Bone marrow (tissue), 2 donors: ENCODE data around the gene MRPL50.

Experiments used
- DNase-seq, 2 donors: peaks; one replicate each; lab custom pipeline; 2025; lab: John Stamatoyannopoulos, UW

Gene MRPL50

DNA sequence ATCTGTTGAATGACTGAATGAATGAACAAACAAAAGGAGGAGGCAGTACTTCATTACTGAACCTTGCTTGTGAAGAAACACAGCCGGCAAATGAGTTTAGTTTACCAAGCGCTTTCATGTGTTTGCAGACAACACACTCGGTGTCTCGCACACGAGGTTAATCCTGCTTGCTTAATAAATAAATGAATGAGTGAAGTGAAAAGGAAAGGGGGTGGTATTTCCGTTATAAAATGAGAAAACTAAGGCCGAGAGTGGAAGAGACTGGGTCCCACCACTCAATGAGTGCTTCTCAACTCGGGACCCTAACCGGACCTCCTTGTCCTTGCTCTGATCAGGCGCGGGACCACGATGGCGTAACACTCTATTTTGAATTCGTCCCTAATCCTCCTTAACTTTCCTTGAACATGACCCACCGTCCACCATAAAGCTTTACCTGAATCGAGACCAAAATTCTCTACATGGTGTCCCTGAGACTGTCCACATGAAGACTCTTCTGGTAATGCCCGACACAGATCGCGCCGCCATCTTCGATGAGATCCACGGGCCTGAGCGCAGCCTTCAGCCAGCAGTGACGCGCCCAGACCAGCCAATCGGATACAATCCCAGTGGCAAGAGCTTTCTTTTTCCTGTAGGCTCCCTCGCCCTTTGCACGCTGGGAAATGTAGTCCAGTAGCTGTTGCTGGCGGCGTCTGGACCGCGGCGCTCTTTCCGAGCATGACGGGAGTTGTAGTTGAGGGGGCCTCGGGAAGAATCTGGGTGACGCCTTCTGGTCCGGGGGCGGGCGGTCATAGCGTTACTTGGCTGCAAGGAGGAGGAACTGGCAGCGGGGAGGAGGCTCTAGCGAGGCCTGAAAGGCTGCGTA is at the start of gene MRPL50, which contains the start of gene ZNF189:
TSS of gene MRPL50 (minus strand) at position 551 of the 862 bp plus-strand sequence. CDS start at position 525, 26 bp downstream.
TSS of gene ZNF189 (plus strand) at position 784 of the 862 bp plus-strand sequence. CDS start 306 bp downstream, outside the sequence.
- peak; percentile 96 to 99 for DNase-seq

DNA sequence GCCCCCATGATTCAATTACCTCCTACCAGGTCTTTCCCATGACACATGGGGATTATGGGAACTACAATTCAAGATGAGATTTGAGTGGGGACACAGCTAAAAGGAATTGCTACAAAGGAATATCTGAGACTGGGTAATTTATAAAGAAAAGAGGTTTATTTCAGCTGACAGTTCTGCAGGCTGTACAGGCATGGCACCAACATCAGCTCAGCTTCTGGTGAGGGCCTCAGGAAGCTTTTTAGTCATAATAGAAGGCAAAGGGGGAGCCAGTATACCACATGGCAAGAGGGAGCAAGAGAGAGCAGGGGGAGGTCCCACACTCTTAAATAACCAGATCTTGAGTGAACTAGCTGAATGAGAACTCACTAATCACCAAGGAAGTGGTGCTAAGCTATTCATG is 48.3 kb upstream of the MRPL50 start:
- DNase-seq, result no peak

DNA sequence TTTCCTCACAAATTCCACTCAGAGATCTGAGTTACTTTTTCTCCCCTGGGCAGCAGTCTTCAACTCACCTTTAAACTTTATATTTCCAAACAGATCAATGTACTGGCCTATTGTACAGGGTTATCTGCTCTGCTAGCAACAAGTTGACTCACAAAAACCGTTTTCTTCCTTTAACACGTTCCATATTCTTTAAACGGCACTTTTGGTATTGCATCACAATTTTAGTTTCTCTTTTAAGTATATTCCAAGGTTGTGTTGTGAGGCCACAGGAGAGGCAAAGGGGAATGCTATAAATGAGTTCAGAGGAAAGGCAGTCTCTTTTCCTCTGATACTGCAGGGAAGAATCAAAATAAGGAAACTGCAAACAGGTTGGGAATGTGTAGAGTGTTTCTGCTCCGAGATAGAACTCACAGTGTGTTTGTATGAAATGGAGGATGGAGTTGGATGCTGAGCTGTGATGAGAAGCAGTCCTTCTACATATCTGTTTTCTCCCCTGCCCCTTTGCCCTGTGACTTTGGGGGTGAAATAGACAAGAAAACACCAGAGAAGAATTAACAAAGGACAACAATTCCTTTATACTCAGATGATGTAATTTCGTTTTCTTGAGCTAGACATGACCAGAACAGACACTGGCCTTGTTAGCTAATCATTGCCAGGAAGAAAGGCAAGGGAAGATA is 47.1 kb upstream of the MRPL50 start:
- DNase-seq, result no peak

DNA sequence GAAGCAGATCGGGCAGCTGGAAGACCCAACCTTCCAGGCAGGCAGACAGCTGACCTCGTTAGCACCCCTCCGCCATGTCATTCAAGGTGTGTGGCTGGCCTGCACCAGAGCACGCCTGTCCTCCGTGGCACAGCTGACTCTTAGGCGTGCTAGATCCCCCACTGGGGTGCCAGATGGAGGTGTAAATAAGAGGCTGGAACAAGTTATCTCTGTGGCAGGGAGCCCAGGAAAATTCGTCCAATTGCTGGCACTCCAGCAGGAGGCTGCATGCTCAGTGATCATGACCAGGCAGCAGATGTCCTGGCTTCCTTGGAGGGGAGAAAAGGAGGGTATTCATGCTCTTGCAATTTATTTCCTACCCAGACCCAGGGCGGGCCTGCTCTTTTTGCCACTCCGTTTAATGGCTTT is 45.0 kb upstream of the MRPL50 start:
- DNase-seq, result no peak

DNA sequence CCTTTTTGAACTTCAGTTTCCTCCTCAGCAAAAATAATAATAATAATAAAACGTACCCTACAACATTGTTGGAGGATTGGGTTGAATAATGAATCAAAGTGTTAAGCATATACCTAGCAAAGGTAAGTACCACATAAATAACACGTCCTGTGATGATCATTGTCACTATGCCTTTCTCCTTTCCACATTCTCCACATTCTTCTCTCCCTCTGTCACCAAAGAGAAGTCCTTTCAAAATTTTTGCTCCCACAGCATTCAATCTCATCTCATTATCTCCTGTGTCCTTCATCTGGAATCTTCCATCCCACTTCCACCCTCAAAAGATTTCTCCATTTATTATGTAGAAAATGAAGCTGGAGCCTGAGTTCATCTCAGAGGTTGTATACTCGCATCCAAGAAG is 44.3 kb upstream of the MRPL50 start:
- DNase-seq, result no peak

DNA sequence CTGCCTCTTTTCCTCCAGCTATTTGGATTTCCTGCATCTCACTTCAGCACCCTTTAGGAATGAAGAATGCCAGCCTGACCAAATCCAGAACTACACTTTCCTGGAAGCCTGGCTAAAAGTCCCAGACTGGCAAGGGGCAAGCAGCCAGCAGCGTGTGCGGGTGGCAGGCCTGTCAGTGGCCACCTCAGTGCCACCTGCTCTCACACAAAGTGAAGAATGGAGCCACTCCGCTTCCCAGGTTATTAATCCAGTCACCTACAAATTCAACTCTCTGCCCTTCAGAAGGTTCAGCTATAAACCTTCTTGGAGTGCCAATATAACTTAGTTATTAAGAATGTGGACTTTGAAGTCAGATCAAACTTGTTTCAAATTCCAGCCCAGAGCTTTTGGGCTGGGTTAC is 43.9 kb upstream of the MRPL50 start:
- DNase-seq, result no peak

DNA sequence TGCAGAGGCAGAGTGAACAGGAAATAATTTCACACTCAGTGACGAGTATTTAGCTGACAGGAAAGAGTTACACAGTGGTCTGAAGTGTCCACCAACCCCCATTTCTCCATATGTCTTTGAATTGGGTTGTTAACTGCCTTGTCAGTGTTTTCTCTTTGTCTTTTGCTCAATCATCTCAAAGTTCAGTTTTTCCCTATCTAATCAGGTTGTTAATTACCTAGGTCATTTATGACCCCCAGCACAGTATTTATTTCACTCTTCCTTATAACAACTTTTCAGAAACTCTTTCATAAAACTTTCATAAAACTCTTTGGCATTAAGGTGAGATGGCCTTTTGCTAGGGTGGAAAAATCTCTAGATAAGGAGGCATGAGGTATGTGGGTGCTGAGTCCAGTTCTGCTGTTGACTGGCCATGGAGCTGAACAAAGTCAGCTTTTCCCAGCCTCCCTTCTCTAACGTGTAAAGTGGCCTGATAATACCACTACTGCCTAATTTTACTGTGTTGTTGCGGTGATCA is 42.4 kb upstream of the MRPL50 start:
- no peak for DNase-seq

DNA sequence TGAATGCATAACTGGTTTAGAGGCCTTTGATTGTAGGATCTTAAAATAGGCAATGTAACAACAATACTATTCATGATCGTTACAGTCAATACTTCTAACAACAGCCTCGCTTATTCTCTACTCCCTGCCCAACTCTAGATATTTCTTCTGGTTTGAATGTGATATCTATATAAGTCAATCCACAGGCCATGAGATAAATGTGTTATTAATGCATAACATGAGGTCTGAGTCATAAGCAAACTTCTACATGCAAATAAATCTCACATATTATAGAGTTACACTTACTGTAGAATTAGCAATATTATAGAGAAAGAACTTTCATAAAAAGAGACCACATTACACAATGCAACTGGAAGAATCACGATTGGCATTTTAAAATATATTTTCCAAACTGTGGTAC is 40.1 kb upstream of the MRPL50 start:
- no peak for DNase-seq

DNA sequence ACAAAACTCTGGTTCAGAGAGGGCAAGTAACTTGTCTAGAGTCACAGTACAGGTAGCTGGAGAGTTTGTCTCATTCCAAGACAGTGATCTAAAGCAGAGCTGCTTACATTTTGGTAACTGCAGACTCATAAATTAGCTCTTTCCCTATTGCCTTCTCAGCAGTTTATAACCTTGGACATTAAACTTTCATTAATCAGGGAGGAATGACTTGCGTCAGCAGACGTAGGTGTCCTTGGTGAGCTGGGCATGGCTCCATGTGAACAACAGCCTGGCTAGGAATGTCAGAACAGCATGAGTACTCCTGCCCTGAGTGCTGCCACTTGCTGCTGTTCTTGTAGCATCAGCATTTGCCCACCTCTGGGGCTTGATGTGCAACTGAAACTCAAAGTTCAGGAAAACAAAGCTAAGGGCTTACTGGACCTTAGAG is 39.4 kb upstream of the MRPL50 start:
- no peak for DNase-seq

DNA sequence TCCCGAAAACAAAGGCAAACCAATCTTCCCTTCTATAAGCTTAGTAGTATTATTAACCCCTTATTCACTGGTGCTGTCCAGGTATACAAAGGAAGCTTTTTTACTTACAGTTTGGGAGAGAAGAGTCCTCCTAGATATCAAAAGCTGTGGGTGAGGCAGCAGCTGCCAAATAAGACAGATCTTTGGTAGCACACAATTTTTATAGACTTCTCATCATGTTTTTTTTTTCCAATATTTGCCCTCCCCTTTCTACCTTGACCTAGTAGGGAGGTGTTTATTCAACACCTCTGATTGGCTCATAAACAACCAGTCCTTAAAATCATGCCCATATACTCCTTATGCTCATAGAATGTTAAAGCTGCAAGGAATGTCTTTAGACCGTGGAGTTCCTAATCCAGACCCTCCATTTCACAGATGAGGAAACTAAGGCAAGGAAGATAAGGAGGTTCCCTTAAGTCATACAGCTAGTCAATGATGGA is 37.2 kb upstream of the MRPL50 start, which contains the start of gene ALDOB:
TSS of gene ALDOB (minus strand) at position 174 of the 479 bp plus-strand sequence. CDS start 4,887 bp downstream, outside the sequence.
- no peak for DNase-seq

DNA sequence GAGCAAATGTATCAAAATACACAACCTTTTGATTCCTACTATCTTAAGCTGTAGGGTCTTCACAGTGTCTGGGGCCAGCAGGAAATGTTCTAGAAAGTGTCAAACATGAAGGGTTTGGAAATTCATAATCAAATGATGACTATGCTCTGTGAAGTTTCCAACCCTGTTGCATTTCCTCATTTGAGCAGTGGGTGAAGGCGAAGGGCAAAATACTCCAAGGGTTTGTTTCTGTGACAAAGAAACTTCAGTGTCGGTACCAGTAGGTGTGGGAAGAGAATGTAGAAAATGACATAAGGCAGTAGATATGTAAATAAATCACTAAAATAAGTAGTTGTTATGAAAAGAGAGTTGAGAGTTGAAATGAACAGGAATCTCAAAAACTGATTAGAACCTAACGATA is 36.6 kb upstream of the MRPL50 start:
- no peak for DNase-seq

DNA sequence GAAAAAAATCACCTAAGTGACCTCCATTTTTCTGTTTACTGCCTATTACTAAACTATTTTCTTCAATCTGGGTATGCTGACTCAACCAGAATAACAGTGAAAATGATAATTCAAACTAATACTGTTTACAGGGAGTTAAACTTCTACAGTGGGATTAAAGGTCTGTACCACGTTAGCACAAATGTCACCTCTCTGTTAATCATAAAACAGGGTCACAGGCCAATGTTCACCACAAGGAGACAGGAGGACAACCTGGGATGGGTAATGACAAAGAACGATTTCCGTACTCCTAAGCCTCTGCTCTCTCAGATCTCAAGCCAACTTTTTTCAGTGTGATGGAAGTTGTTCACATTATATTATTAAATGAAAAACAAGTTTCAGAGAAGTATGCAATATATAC is 34.8 kb upstream of the MRPL50 start:
- no peak for DNase-seq

DNA sequence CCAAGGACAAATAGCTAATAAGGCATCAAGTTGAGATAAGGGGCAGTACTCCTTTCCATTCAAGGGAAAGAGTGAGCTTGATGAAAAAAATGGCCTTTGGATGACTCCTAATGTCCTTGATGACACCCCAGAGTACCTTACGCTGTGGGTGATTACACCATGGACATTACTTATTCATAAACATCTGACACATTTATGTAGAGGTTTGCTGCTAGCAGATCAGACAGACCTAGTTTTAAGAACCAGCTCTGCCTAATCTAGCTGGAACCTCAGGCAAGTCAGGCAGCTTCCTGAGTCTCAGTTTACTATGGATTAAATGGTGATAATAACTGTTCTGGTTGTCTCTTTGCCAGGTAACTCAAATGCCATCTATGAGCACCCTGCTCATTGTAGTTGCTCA is 34.3 kb upstream of the MRPL50 start:
- no peak for DNase-seq

DNA sequence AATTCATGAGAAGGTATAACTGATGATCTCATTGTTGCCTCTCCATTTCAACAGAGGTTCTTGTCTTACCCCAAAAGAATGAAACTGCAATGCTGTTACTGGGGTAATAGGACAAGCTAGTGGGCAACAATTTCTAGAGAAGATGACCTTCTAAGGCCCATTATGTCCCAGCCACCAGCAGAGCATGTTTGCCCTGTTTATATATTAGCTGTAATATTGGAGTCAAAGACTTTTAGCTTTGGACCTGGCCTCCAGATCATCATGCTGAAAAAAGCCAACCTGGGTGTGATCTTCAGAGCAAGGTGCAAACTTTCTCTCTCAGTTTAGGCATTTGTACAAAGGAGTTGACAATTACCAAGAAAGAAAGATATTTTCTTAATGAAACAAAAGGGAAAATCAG is 33.8 kb upstream of the MRPL50 start:
- no peak for DNase-seq

DNA sequence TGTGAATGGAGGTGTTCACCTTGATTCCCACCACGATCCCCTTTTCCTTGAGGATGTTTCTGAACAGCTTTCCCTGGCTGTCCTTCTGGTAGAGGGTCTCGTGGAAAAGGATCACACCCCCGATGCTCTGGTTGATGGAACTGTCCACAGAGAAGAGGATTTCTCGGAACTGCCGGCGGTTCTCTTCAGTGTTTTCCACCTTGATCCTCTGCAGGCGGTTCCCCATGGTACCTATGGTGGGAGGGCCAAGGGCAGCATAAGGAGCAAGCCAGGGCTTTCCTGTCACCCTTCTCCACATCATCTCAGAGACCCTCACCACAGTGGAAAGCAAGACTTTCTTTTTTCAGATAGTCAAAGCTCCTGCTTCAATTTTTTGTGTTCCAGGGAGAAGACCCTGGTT is 31.3 kb upstream of the MRPL50 start:
- no peak for DNase-seq

DNA sequence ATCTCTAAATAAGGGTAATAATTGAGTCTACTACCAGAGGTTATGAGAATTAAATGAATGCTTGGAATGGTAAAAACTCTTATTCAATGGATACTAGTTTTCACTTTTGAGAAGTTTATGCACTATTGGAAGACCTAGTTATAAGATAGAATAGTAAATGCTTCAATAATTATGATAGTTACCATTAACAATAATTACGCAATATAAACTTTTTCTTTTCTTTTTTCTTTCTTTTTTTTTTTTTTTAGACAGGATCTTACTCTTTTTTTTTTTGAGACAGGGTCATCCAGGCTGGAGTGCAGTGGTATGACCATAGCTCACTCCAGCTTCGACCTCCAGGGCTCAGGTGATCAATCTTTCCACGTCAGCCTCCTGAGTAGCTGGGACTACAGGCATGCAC is 30.5 kb upstream of the MRPL50 start:
- no peak for DNase-seq

DNA sequence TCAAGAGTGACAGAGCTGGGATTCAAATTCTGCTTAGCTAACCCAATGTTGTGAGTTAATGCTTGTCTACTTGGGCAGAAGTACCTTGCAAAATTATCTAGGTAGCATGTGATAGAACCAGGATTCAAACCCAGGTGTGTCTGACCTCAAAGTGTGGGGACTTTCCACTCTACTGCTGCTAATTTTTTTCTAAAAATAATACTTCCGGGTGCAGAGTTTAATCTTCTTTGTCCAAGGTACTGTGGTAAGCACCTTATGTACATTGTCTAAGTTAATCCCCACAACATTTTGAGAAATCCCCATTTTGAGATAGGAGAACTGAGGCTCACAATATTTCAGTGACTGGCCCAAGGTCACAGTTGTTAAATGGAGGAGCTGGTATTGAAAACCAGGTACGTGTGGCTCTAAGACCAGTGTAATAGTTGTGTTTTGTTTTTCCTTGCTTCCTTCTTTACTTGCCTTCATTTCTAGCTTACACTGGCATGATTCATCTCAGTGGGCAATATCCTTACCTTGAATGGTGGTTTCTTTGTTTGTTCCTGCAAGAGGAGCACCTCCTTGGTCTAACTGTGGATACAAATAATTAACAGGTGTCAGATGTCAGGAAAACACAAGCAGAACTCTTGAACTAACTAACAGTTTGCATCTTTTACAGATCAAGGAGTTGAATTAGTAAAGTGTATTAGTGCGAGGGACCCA is 29.7 kb upstream of the MRPL50 start:
- no peak for DNase-seq

DNA sequence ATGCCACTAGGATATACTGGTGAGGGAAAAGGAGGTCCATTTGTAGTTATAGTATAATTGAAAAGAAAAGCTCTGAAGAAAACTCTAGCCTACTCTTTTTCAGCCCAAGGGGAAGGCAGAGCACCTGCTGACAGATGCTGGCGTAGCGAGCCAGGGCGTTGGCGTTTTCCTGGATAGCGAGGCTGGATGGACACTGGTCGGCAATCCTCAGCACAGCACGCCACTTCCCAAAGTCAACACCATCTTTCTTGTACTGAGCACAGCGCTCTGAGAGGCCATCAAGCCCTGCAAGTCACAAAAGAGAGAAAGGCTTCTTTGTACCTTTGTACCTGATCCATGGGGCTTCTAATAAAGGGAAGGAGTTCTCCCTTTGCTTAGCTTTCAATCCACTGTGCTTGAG is 28.9 kb upstream of the MRPL50 start:
- no peak for DNase-seq

DNA sequence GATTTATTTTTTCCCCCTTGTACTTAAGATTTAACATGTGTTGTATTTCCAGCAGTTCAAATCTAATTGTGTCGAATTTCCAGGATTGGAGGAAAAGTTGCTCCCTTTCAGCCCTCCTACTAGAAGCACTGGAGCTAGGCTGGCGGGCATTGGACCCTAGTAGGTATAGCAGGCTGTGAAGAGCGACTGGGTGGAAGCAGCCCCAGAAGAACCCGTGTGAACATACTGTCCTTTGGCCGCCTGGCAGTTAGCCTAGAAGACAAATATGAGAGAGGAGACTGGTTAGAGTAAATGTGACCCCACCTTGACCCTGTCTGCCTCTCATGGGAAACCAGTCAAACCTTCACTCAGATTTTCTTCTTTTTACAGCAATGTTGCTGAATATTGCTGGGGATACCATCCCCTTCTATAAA is 23.2 kb upstream of the MRPL50 start:
- no peak for DNase-seq

DNA sequence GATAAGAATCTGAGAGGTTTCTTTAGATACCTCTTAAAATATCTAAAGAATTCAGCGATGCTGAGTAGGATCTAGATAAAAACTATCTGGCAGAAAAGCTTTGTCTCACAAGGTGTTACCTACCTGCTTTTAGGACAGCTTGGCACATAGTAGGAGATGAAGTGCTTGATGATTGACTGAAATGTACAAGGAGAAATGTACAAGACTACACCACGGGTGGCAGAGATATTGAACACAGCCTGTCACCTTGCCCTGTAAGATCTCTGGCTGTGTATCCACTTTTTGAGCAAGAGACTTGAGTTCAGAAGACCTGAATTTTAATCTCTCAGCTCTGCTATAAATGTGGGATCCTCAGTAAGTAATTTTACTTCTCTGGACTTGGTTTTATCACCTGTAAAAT is 21.4 kb upstream of the MRPL50 start:
- DNase-seq, result no peak

DNA sequence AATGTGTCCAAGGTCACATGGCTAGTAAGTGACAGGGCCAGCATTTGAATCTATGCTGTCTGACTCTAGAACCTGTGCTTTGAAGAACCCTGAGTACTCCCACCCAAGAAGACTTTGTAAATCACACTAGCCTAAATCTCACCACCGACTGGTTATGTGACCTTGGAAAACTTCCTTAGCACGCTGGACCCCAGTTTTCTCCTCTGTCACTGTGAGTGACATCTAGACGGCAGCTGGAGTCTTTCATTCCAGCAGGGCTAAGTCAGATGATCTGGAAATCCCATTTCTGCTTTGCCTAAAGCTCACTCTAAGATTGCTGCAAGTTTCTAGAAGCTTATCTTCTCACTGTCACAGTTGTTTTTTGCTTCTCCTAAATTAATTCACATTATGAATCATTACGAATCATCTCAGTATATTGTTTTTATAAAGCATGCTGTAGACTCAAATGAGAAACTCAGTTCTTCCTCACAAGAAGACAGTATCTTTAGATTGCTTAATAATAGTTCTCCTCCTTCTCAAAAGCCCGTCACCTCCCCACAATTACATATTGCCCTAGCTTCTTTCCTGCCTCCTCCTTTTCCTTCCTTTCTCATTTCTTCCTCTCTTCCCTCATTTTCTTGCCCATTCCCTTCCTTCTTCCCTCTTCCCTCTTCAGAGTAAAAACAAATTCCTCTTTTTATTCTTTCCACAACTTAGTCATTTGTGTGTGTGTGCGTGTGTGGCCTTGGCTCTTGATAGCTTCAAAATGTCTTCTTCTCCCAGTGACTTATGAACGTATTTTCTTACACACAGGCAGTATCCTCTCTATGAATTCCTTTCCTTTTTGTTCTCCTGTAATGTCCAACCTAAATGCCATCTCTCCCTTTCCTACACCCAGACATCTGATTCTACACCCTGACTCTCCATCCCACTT is 20.4 kb upstream of the MRPL50 start:
- no peak for DNase-seq
